CD4-positive, alpha-beta T cell treated with Interferon alpha-2 for 1 hour (primary cell): Measurements from ENCODE around the gene SLC16A10.
"Not testable (repeated sequence)": the region's sequence is repeated elsewhere in the genome, so short reads cannot be mapped to it uniquely, and the experiment has no call there.

Source experiments
- DNase-seq, 2 donors: peaks; one replicate each; pipeline ENCODE4 v3.0.0-alpha.2; 2020 to 2022

Gene SLC16A10

DNA sequence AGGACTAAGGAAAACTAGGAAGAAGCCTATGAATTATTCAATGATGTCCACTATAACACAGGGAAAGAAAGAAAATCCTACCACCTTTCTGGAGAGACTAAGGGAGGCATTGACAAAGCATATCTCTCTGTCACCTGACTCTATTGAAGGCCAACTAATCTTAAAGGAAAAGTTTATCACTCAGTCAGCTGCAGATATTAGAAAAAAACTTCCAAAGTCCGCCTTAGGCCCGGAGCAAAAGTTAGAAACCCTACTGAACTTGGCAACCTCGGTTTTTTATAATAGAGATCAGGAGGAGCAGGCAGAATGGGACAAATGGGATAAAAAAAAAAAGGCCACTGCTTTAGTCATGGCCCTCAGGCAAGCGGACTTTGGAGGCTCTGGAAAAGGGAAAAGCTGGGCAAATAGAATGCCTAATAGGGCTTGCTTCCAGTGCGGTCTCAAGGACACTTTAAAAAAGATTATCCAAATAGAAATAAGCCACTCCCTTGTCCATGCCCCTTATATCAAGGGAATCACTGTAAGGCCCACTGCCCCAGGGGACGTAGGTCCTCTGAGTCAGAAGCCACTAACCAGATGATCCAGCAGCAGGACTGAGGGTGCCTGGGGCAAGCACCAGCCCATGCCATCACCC is 47.0 kb downstream of the SLC16A10 start:
- not testable (repeated sequence) for DNase-seq

DNA sequence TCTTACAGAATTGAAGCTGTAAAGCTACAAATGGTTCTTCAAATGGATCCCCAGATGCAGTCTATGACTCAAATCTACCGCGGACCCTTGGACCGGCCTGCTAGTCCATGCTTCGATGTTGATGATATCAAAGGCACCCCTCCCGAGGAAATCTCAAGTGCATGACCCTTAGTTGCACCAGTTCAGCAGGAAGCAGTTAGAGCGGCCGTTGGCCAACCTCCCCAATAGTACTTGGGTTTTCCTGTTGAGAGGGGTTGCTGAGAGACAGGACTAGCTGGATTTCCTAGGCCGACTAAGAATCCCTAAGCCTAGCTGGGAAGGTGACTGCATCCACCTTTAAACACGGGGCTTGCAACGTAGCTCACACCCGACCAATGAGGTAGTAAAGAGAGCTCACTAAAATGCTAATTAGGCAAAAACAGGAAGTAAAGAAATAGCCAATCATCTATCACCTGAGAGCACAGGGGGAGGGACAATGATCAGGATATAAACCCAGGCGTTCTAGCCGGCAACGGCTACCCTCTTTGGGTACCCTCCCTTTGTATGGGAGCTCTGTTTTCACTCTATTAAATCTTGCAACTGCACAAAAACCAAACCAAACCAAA is 50.3 kb downstream of the SLC16A10 start:
- not testable (repeated sequence) for DNase-seq

DNA sequence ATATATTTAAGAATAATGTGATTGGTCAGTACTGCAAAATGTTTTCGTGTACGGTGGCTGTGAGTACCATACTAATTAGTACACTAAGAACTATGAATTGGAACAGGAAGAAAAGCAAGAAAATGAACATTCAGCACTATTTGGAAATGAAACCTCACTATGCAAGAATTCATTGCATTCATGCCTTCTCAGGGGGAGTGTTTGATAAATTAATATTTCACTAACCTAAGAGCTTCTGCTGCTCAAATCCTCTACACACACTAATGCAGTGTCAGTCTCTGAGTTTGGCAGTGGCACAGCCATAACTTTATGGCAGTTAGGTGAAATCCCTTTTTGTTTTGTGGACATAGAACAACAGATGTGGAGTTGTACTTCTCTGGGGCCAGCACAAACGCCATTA is 60.1 kb downstream of the SLC16A10 start:
- no peak for DNase-seq

DNA sequence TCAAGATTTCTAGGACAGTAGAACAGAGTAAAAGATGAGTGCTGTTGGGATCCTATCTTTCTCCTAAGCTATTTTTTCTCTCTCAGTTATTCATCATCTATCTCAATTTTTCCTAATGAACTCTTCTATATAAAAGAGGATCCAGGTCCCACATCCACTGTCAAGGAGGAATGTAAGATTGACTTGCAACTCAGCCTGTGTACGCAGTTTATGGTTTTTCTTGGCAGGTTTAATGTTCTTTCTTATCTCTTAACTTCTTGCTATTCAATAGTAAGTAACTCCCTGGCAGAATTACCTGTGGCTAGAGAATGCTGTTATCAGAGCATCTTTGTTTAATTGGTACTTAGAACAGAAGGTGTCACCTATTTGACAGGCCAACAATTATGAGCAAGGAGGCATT is 60.8 kb downstream of the SLC16A10 start:
- DNase-seq: no peak

- DNase-seq: no peak
Measured at GRCh38 chr6:111150577-111150976, 63.3 kb downstream of the SLC16A10 start.

DNA sequence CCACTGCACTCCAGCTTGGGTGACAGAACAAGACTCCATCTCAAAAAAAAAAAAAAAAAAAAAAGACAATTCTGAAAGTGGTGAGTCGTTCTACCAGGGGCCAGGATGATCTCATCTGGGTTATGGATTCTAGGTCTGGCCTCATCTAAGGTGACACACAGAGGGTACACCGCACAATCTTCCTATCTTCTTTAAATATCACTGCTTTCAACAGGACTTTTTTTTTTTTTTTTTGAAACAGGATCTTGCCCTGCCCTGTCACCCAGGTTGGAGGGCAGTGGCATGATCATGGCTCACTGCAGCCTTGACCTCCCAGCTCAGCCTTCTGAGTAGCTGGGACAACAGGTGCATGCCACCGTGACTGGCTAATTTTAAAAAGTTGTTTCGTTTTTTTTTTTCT is 67.7 kb downstream of the SLC16A10 start:
- no peak for DNase-seq

DNA sequence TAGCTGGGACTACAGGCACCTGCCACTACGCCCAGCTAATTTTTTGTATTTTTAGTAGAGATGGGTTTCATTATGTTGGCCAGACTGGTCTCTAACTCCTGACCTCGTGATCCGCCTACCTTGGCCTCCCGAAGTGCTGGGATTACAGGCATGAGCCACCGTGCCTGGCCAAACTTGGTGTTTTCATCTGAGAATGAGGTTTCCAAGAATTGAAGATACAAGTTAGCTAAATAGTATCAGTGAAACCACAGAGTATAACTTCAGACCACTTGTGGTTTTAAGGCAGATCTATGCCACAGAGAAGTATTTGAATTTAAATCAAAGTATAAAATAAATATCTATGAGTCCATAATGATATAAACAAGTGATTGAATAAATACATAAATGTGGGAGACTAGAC is 70.1 kb downstream of the SLC16A10 start:
- peak in 1 of 2 donors; percentile 9 for DNase-seq

DNA sequence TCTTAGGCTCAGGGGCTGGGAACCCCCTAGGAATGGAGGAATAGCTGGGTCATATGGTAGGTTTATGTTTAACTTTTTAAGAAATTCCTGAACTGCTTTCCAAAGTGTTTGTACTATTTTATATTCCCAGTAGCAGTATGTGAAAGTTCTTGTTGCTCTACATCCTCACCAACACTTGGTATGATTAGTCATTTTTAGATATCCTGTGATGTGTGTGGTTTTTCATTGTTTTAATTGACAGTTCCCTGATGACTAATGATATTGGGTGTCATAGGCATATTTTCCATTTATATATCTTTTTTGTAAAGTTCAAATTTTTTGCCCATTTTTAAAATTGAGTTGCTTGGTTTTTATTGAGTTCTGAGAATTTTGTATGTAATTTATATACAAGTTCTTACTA is 72.3 kb downstream of the SLC16A10 start:
- DNase-seq: no peak

DNA sequence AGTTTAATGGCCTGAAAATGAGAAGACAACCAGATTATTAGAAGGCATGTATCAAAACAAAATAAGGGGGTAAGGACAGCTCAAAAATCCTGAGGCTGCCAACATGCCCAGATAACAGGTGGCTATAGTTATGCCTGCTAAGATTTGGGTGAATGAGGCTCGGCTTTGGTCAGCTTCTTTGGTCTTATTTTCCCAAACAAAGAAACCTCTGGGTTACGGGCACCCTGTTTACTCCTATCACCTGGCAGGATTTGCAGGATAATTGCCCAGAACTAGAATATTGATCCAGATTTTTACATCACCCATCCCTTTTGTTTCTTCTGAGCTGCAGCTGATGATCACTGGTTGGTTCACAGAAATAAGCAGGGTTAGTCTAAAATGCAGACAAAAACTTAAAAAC is 74.3 kb downstream of the SLC16A10 start:
- DNase-seq: no peak

GRCh38 chr6:111162504-111162903 is 75.2 kb downstream of the SLC16A10 start:
- peak in 1 of 2 donors; percentile 3 for DNase-seq

DNA sequence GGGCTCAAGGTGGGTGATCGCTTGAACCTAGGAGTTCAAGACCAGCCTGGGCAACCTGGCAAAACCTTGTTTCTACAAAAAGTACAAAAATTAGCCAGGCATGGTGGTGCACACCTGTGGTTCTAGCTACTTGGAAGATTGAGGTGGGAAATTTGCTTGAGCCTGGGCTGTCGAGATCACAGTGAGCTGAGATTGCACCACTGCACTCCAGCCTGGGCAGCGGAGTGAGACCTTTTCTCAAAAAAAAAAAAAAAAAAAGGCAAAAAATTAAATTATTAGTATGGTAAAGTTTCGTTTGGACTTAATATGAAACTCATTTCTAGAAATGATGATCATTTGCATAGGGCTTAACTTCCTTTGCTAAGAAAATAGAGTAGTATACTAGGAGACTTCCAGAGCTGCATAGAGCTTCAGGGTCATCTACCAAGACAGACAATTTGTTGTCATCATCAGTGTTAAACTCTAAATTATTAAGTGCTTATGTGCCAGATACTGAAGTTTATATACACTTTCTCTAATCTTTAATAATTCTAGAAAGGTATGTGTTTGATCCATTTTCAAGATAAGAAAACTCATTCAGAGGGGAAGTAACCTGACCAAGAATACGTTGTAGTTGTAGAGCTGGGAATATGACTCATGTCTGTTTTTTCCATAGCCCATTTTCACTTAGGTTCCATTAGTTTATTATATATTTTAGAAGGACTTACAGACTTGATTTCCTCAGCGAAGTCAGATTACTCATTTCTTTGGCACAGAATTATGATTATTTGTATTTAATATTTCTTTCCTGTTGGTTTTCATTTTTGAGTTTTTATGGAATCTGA is 84.5 kb downstream of the SLC16A10 start:
- no peak for DNase-seq

DNA sequence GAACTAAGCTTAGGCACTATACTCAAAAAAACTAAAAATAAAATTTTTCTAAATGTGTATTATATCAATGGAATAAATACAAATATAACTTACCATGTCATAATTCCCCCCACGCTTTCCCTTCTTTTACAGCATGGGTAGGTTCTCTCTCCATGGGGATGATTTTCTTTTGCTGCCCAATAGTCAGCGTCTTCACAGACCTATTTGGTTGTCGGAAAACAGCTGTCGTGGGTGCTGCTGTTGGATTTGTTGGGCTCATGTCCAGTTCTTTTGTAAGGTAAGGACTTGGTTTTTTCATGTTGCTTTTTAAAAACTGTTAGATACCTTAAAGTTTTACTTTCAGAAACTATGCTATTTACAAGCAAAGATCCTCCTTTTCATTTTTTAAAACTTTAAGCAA is 85.3 kb downstream of the SLC16A10 start:
- DNase-seq: no peak

- no peak for DNase-seq
Measured at GRCh38 chr6:111173341-111173740, 86.0 kb downstream of the SLC16A10 start.

- DNase-seq: peak in 1 of 2 donors; percentile 12
Measured at GRCh38 chr6:111173946-111174345, 86.6 kb downstream of the SLC16A10 start.

DNA sequence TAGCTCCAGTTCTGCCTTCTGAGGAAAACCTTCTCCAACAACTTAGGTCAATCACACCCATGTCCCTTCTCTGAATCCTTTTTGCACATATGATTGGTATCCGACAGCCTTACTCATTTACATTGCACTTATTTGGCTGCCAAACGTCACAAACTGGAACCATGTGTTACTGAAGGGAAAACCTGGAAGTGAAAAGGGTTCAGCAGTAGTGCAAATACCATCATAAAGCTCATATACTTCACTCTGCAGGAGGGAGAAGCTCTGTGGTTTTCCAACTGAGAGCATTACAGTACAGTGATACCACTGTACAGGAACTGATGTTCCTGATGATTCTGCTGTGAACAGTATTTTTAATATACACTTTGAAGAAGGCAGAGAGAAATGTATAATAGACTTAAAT is 87.8 kb downstream of the SLC16A10 start:
- DNase-seq: no peak

GRCh38 chr6:111176038-111176759 is 88.9 kb downstream of the SLC16A10 start:
- no peak for DNase-seq

GRCh38 chr6:111176760-111177099 is 89.4 kb downstream of the SLC16A10 start:
- DNase-seq: no peak

DNA sequence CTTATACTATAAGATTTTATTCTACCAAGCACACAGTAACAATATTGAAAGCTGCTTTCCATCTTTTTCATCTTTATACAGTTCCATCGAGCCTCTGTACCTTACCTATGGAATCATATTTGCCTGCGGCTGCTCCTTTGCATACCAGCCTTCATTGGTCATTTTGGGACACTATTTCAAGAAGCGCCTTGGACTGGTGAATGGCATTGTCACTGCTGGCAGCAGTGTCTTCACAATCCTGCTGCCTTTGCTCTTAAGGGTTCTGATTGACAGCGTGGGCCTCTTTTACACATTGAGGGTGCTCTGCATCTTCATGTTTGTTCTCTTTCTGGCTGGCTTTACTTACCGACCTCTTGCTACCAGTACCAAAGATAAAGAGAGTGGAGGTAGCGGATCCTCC is 89.8 kb downstream of the SLC16A10 start:
- no peak for DNase-seq

GRCh38 chr6:111183702-111184517 is 96.6 kb downstream of the SLC16A10 start:
- no peak for DNase-seq

- no peak for DNase-seq
Measured at GRCh38 chr6:111184827-111185532, 97.7 kb downstream of the SLC16A10 start.

DNA sequence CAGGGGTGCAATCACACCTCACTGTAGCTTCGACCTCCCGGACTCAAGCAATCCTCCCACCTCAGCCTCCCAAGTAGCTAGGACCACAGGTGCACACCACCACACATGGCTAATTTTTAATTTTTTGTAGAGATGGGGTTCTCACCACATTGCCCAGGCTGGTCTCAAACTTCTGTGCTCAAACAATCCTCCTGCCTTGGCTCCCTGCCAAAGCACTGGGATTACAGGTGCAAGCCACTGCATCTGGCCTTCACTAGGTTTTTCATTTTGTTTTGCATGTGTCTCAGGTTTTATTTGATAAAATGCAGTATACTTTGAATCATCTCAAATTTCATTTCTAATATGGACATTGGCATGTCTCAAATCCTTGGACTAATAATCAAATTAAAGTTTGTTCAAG is 98.7 kb downstream of the SLC16A10 start:
- DNase-seq: no peak

GRCh38 chr6:111187874-111188273 is 100.6 kb downstream of the SLC16A10 start:
- no peak for DNase-seq
